Heart left ventricle (tissue), 13 donors: ENCODE measurements around the gene GSTM3.
"Not testable (repeated sequence)": the region's sequence is repeated elsewhere in the genome, so short reads cannot be mapped to it uniquely, and the experiment has no call there.

Experiments used
- POLR2A ChIP-seq, 2 donors: fragments of 450-650 bp; IDR thresholded peaks; one replicate each; pipeline ENCODE4 v1.6.1; 2017; ENCODE audit warnings: antibody characterized with exemption in 2 of 2, mild to moderate bottlenecking in 2 of 2, moderate library complexity in 2 of 2
- TF ChIP-seq, protein P1 (sequence below), 12 donors: fragments of 200-600 bp; sonication (generic) in 4 of 12; IDR thresholded peaks; one replicate each; pipeline versions ENCODE4 v1.5.0 to v1.8.0; 2018 to 2022; ENCODE audit warnings: antibody characterized with exemption in 12 of 12, mild to moderate bottlenecking in 5 of 12
- donor health status: ischemic (EF 13 %, LVEDD 7.1; RV severe dilation, severe dysfunction).
- donor health status: DM: no; HTN: yes; CAD: no.
- donor health status: DM: no; HTN: no; CAD: no.
- donor health status: ischemic (EF 25% LVEDD 6.9; RV normal size, moderate dysfunction).
- donor health status: ischemic (EF 25% LVEDD 5.7; RV mildly dilated, moderate dysfunction).
- donor health status: ischemic (EF 35%, LVEDD 5.7; RV mildly dilated, moderate dysfunction).
- donor health status: nonischemic (EF 11% LVEDD 7.7; RV severe dilation, severe dysfunction).
- donor health status: DM: yes; HTN: yes; CAD: no.
- donor health status: PGD.
- donor health status: ischemic (EF 29% LVEDD 5.4; RV normal size, mild dysfunction).
- donor health status: nonischemic (EF 23%, LVEDD 6.1; RV moderate dilation, normal function).

DNA sequence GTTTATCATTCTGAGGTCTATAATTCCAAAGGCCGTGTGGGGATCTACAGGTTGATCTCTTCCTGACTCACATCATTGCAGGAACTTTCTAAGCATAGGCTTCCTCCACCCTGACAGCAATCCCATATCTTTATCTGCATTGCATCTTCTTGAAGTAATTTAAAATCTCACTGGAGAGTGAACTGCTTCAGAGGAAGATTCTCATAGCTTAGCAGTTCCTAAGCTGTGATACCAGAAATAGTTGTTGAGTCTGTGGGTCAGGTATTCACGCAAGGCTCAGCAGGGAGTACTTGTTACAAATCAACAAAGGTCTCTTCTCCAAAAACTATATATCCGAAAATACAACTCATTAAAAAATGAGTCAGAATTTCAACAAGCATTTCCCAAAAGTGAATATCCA is 45.7 kb downstream of the GSTM3 start:
- TF ChIP-seq, protein P1, sequence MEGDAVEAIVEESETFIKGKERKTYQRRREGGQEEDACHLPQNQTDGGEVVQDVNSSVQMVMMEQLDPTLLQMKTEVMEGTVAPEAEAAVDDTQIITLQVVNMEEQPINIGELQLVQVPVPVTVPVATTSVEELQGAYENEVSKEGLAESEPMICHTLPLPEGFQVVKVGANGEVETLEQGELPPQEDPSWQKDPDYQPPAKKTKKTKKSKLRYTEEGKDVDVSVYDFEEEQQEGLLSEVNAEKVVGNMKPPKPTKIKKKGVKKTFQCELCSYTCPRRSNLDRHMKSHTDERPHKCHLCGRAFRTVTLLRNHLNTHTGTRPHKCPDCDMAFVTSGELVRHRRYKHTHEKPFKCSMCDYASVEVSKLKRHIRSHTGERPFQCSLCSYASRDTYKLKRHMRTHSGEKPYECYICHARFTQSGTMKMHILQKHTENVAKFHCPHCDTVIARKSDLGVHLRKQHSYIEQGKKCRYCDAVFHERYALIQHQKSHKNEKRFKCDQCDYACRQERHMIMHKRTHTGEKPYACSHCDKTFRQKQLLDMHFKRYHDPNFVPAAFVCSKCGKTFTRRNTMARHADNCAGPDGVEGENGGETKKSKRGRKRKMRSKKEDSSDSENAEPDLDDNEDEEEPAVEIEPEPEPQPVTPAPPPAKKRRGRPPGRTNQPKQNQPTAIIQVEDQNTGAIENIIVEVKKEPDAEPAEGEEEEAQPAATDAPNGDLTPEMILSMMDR (IDR thresholded peaks at IDR 0.05) = not testable (repeated sequence)
- not testable (repeated sequence) for TF ChIP-seq POLR2A (IDR thresholded peaks at IDR 0.05)
